Activated CD4-positive, alpha-beta T cell treated with anti-CD3 and anti-CD28 coated beads for 1 hour (primary cell): ENCODE measurements around the gene HDAC4.

Source experiments
- DNase-seq: peaks from one replicate; pipeline ENCODE4 v3.0.0-alpha.2; 2020

Gene HDAC4

DNA sequence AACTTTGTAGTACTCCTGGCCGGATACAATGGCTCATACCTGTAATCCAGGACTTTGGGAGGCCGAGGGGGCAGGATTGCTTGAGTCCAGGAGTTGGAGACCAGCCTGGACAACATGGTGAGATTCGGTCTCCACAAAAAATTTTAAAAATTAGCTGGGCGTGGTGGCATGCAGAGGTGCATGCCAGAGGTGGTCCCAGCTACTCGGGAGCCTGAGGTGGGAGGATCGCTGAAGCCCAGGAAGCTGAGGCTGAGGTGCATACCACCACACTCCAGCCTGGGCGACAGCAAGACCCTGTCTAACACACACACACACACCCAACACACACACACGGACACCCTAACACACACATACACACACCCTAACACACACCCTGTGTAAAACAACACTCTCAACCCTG, 55.6 kb downstream of the HDAC4 start:
- DNase-seq: no peak

DNA sequence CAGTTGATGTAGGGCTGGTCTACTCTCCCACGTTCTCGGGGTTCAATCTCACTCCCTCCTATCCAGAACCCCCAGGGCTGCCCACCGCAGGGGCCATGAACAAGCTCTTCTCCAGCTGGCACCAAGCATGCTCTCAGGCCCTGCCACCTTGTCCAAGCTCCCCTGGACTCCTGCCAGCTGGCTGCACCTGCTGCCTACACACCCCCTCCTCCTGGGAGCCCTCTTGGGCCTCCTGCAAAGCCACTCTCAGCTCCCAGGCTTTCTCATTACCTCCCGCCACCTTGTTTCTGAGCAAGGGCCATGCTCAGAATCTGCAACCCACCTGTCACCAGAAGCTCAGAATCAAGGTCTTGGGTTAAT, 56.0 kb downstream of the HDAC4 start:
- no peak for DNase-seq

- no peak for DNase-seq
These were observed 56.6 kb downstream of the HDAC4 start for GRCh38 chr2:239343946-239344856.

DNA sequence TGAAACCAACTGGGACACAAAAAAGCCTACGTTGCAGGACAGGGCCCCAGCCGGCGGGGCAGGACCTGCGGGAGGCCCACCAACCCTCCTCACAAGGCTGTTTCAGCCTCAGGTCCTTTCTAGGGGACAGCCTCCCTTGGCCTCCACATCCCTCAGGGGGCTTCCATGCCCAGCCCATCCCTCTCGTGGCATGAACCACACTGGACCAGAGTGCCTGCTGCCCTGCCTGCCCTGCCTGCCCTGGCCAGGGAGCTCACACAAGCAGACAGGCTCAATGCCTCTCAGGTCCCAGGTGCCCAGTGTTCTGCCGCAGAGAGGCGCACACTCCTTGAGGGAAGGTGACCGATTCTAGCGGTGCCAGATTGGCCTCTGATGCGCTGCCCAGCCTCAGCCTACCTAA, 57.4 kb downstream of the HDAC4 start:
- DNase-seq: no peak

DNA sequence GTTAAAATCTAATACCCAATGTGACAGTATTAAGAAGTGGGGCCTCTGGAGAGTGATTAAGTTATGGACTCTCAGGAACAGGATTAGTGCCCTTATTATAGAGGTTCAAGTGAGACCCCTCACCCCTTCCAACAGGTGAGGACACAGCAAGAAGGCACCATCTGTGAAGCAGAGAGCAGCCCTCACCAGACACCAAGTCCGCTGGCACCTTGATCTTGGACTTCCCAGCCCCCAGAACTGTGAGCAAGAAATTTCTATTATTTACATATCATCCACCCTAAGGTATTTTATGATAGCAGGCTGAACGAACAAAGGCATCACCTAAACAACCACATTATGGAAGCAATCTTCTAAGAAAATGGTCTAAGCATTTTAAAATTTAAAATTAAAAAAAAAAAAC, 59.0 kb downstream of the HDAC4 start:
- DNase-seq: no peak

GRCh38 chr2:239341146-239341732, 59.6 kb downstream of the HDAC4 start:
- no peak for DNase-seq

DNA sequence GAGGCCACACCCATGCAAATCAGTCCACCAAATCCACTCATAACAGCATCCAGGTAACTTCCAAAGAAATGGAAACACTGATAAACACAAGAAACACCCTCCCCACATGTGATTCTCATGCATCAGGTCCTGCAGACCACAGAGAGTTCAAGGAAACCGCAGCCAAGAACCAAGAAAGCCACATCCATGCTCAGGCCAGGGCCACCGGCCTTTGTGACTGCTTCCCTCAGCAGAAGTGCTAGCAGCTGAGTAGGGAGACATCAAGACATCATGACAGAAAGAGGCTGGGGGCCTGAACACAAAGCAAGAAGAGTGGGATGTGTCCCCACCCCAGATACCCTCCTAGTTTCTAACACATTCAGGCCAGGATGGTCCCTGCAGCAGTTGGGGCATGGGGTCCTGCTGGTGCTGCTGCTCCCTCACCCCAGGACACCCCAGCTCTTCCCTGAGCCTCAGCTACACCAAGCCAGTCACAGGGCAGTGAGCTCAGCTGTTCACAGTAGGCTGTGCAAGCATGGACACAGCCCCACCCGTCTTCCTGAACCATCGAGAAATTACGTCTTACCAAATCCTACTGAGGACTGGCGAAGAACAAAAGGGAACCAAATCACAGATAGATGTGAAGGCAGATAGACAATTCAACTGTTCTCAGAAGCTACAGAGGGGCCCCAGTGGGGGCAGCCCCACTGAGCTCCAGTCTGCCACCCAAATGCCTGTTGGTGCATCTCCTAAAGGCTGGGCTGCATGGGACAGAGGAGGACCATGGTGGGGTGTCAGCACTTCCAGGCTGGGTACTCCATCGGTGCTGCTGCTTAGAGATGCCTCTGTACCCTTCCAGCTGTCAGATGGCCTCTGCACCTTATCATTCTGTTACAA, 60.9 kb downstream of the HDAC4 start:
- no peak for DNase-seq

GRCh38 chr2:239339241-239339640, 61.6 kb downstream of the HDAC4 start:
- DNase-seq: no peak

DNA sequence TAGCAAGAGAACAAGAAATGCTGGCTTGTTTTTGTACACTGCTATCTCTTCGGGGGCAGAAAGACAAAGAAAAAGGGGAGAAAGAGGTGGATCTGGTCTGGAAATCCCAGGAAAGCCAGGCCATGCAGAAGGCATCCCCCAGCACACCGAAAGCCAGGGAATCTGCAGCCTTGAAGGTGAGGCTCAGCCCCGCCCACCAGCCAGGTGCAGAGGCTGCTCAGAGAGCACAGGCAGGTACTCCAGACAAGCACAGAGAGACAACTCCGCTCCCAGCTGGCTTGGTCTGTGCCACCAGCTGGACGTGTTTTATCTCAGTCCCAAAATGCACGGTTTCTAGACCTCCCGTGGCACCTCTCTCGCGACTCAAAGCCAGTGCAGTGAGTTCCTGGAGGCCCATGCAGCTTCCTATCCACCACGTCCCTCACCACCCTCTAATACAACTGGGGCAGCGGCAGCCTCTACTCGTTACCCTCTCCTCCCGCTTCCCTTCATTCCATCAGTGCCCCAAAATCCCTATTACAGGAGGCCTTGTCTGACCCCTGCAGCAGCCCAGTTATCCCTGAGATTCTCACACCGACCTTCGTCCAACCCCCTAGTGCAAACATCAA, 62.8 kb downstream of the HDAC4 start:
- DNase-seq: no peak

DNA sequence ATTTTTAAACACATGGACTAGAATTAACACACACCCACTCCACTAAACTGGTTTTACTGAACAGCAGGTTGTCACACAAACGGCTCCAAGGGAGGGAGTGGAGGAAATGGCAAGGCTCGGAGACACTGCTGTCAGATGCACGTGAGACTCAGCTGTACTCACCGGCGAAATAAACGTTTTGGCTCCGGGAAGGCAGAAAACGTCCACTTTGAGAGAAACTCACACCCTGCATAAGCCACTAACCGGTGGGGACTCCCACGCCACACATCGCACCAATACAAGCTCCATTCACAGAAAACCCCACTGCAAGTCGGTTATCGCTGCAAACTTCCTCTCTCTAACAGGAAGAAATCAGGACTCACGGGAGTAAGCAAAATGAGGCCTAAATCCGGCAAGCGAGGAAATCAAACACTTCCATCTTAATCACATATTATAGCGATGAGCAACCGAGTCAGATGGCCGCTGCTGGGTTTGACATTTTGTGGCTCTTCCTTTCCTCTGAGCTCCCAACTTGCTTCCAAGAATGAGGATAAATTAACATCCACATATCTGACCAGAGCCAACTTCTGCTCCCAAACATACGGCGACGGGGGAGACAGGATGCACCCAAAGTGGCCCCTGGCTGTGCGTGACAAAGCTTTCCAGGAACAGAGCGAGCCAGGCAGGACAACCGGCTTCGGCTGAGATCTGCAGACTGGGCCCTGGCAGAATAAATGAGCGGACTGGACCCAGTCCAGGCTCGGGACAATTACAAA, 63.5 kb downstream of the HDAC4 start:
- DNase-seq: no peak

DNA sequence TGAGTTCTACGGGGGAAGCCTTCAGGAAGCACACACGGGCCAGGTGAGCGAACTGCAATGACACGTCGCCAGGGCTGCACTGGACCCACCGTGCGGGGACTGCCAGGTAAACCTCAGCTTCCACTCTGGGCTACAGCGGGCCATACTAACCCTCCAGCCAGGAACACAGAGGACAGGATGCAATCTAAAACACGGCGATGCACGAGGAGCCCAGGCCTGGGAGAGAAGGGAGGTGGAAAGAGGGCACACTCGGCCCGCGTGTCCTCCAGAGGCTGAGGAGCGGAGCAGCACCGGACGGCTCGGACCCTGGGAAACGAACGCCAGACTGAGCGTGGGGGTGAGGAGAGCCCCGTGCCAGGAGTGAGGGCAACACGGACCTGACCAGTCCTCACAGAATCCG, 69.3 kb downstream of the HDAC4 start:
- DNase-seq: no peak

DNA sequence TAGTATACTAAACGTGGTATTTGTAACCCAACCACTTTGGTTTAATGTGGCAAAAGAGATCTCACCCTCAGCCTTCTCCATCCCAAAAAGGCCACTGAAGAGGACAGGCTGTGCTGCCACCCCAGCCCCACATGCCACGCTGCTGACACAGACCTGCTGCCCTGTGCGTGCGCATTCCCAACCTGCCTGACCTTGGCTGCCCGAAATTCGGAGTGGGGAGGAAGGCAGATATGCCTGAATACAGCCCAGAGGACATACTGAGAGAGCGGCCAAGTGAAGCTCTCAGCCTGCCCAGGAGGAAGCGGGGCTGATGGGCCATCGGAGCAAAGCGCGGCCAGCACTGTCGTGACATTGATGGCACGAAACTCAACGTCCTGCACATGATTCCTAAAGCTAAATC, 70.0 kb downstream of the HDAC4 start:
- DNase-seq: no peak

DNA sequence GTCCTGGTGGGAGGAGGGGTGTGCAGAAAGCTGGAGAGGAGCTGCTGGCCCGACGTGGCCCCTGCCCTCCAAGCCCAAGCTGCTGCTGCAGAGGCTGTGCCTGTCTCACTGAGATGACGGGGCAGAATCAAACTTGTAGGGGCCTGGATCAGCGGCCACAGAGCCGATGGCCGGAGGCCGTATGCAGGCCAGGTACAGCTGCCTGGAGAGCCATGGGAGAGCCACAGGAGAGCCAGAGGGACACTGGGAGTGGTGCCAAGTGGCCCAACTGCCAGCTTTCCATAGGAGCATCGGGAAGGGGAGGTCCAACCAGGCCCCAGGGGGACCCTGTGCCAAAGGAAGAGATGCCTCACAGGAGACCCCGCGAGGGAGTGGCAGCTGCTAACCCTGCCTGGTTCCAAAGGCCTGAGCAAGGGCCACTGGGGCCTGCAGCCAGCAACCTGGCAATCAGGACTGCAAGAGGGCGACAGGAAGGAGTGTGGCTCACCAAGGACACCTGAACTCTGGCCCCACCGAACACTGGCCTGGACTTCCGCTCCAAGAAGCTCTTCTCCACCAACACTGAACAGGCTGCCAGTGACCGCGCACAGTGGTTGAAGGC, 70.7 kb downstream of the HDAC4 start:
- DNase-seq: no peak

GRCh38 chr2:239329284-239329971, 71.4 kb downstream of the HDAC4 start:
- no peak for DNase-seq

DNA sequence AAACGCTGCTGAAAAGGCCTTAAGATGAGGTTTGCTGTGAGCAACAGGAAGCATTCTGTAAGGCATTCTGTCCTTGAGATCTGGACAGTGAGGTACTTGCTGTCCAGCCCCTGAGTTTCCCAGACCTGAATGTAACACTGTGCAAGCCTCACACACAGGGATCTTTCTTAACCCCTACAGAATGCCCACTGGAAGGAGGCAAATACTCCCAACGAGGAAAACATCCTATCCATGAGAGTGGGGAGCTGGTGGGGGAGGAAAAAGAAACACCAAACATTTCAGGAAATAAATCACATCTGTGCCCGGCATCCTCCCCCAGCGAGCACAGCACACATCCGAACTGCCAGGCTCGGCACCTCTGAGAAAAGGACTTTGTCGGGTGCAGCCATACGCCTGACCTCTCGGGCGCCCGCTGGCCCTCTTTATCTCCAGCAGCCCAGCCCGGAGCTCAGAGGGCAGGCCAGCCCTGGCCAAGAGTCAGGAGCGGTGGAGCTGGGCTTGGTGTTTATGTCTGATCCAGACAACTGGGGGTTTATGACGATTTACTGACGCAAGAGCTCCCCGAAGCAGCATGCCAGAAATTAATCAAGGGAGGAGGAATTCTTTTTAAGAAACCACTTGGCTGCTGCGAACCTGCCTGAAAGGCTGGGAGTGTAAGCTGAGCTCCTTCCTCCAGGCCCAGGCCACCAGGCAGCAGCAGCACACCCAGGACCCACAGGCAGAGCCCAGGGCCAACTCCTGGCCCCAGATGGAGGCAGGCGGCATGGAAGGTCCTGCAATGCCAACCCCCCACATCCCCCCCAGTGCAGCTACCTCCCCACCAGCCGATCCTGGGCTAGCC, 72.2 kb downstream of the HDAC4 start:
- no peak for DNase-seq

GRCh38 chr2:239327536-239328350, 73.1 kb downstream of the HDAC4 start:
- DNase-seq: peak; percentile 6

GRCh38 chr2:239326831-239327535, 73.8 kb downstream of the HDAC4 start:
- peak; percentile 60 for DNase-seq

GRCh38 chr2:239324456-239324855, 76.4 kb downstream of the HDAC4 start:
- DNase-seq: no peak

GRCh38 chr2:239323447-239323846, 77.4 kb downstream of the HDAC4 start:
- no peak for DNase-seq
